GM18870 (cell line): Measurements from ENCODE around the gene AANAT.

Experiments used
- ATAC-seq: cut with Tn5 transposase; IDR thresholded peaks from one replicate; pipeline ENCODE4 v1.9.1; 2021; ENCODE audit warnings: moderate library complexity; ENCODE audit not compliant: unreplicated experiment

Gene AANAT

DNA sequence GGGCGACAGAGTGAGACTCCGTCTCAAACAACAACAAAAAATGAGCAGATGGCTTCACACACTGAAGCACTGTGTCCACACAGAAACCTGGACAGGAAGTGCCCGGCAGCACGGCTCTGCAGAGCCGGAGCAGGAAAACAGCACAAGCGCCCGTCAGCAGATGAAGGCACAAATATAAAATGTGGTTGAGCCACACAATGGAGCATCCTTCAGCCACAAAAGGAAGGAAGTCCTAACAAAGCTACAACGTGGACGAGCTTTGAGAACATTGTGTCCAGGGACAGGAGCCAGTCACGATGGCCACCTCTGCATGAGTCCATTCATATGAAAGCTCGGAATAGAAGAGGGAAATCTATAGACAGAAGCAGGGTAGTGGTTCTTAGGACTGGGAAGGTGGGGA lies 18.2 kb downstream of the AANAT start:
- ATAC-seq, result no peak

DNA sequence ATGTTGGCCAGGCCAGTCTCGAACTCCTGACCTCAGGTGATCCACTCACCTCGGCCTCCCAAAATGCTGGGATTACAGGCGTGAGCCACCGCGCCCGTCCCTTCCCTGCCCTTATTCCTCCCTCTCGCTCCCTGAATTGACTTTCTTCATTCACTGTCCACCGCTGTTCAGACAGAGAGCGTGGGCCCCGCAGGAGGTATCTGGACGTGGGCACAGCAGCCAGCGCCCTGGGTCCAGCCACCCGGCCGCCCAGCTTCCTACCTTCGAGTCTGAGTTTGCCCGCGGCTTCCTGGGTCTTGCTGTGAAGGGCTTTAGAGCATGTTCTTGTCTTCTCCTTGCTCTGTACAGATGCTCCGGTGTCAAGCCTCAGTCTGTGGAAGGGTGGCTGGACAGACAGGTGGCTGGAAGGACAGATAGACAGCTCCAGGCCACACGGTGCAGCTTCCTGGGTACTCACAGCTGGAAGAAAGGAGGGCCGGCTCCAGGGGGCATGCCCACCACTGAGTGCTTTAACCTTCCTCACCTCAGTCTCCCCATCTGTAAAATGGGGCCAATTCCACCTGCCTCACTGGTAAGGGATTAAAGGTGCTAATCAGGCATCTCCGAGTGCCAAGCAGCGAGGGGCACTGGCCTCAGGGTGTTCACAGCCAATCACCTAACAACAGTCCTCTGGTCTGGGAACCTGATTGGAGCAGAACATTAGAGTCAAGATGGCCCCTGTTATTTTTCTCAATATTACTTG lies 20.2 kb downstream of the AANAT start:
- no peak for ATAC-seq

DNA sequence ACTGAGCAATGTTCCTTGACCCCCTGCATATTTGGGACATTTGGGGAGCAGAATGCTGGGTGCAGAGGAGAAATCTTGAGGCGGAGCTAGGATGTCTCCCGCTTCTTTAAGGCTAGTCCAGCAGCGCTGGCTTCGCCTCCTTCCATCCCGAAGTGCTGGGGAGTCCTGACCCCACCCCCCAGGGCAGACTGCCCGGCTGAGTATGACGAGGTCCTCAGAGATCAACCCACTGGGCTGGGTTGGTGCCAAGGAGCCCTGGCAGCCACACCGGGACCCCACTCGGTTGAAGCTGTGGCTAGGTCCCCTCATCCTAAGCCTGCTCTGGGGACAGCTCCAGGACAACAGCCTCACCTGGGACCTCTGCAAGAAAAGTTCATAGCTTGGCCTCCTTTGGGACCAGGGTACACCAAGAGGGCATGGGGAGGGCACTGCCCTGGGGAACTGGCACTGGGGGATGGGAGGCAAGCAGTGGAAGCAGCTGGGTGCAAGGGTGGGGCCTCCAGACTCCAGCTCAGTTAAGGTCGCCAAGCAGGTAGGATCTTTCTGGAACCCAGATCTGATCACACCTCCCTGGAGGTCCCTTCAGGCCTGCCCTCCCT lies 22.8 kb downstream of the AANAT start:
- ATAC-seq, result no peak

DNA sequence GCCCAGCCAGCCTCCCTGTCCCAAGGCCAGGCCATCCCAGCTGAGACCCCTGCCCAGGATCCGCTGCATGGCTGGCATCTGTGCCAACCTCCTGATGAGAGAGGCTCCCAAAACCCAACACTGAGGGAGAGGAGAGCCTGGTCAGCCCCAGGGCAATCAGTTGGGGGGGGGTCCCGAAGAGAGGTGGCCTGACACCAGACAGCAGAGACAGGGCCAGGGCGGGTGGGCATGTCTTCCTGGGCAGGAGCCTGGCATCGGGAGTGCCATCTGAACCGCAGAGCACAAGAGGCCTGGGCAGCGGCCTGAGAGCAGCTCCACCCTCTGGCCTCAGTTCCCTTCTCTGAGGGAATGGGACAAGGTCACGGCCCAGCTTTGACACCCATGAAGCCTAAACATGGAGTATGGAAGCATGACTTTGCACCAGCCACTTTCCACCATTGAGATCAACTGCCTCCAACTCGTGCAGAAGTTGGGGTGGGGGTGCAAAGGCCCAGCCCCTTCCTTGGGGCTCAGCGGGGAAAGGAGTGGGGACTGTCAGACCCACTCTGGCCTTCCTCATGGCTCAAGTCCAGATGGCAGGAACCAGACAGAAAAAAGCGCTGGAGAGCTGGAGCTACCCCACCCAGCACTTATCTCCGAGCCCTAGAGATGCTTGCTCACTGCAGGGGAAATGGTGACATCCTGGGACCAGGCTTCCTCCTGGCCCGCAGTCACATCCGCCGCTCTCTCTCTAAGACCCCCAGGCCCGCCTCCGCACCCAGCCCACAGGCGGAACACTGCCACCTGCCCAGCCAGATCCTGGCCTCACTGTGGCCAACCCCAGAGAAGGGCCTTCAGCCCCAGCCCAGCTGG lies 24.1 kb downstream of the AANAT start:
- peak; percentile 11 for ATAC-seq

DNA sequence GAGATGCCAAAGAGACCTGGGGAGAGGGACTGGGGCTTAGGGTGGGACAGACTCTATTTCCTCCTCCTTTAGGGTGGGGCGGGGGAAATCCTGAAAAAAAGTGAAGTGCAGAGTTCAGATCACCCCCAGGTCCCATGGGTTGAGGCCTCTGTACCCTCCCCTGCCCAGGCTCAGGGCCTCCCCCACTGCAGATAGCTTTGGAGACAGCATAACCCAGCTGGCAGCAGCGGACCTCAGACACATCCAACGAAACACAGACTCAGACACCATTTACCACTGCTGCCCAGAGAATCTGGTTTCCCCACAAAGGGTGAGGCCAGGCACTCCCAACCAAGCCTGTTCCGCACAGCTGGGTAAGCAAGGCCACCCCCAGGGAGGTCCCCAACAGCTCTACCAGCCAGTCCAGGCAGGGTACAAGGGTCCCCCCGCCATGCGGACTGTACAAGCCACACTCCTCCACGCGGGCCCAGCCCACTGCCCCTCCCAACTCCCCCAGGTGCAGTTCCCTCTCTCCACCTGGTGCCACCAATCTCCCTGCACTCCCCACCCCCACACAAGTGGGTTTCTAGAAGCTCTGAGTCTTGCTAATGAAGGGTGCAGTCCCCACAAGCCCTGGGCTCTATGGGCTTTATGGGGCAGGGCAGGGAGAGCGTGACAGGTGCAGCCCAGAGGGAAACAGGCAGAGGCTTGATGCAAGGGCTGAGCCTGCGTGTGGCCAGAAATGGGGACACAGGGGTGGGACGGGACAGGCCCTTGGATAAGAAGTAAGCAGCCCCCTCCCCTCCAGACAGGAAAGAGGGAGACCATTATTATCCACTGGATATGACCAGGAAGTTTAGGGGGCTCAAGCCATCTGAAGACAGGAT lies 25.0 kb downstream of the AANAT start:
- ATAC-seq, result peak; percentile 33

DNA sequence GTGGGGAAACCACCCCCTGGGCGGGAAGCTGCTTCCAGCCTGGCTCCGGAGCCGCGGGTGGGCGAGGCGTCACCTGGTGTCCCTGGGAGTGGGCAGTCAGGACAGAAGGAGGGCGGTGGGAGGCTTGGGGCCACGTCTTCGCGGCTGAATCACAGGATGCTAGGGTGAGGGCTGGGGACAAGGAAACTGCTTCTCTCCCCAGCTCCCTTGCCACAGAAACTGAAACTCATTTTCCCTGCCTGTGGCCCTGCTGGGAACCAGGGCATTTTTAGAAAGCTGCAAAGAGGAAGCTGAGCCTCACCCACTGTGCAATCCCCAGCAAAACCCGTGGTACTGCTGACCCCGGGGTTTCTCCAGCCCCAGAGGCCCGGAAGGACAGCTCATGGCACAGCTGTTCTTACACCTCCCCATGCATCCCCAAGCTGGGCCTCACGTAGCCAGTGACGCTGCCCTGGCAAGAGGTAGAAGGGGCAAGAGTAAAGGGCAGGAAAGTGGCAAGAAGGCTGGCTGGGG lies 25.6 kb downstream of the AANAT start:
- ATAC-seq, result peak; percentile 33

DNA sequence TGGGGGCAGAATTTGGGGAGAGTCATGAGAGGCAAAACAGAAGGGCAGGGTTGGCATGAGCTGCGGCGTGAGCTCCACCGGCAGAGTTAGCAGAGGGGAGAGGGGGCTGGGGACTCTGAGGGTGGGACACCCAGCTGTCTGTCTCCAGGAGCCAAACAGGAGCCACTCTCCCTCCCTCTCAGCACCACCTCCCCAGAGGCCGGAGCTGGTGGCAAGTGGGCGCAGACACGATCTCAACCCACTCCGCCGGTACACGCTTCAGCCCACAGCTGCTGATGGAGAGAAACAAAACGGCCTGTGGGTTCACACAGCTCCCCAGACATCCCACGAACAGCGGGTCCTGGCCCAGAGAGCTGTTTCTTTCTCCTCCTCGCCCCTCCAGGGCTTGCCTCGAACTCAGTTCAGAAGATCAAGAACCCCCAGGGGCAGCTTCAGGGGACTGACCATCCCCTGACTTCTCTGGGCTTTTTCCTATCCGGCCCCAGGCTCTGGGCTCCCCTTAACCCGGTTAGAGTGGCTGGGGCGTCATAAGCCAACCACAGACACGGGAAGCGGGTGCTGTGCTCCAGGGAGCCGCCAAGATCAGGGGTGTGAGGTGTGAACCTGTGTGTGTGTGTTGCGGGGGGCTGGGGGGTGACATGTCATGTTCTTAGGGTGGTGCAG lies 26.2 kb downstream of the AANAT start:
- ATAC-seq, result no peak

DNA sequence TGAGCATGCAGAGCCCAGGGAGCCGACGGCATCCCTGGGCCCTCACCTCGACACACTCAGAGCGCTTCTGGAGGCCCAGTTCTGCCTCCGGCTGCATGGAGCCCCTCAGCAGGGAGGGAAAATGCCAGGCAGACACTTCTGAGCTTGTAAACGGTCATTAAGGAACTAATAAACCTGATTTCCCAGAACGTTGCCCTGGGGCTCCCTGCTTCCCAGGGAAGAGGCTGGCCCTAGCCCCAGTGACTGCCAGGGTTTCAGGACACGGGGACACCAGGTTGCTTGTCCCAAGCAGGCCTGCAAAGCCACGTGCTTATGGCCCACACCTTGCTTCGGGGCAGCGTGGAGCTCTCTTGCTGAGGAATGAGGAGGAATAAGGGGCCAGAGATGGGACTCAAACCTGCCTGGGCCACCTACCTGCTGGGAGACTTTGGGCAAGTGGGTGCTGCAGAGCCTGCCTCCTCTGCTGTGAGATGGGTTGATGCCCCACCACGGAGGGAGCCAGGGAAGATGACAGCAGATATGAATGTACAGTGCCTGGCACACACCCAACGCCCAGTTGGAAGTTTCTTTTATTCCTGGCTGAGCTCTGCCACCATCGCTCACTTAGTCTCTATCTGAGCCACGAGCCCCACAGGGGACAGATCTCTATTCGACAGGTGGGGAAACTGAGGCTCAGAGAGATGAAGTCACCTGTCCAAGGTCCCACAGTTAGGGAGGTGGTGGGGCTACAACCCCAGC lies 28.4 kb downstream of the AANAT start:
- ATAC-seq, result no peak

DNA sequence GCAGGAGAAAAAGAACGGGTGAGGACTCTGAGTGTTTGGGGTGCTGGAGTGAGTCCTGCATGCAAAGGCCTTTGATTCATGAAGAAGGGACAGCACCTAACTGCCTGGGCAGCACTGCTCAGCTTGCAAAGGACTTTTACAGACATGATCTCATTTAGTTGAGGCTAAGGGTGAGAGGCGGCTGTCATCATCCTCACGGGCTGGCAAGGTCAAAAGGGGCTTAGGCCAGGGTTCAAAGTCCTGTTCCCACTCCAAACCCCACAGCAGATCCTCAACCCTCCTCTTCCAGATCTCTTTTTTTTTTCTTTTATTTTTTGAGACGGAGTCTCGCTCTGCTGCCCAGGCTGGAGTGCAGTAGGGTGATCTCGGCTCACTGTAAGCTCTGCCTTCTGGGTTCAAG lies 29.1 kb downstream of the AANAT start:
- no peak for ATAC-seq

DNA sequence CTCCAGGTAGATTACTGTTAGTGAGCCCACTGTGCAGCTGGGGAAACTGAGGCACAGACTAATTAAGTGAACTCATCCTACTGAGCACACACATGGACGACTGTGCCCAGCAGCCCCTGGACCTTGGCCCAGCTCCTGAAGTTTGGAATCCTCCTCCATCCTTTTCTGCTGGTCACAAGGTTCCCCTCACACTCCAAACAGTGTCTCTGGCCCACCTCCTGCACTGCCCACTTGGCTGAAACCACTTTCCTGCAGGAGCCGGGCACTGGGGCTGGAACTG lies 30.2 kb downstream of the AANAT start:
- ATAC-seq, result no peak

DNA sequence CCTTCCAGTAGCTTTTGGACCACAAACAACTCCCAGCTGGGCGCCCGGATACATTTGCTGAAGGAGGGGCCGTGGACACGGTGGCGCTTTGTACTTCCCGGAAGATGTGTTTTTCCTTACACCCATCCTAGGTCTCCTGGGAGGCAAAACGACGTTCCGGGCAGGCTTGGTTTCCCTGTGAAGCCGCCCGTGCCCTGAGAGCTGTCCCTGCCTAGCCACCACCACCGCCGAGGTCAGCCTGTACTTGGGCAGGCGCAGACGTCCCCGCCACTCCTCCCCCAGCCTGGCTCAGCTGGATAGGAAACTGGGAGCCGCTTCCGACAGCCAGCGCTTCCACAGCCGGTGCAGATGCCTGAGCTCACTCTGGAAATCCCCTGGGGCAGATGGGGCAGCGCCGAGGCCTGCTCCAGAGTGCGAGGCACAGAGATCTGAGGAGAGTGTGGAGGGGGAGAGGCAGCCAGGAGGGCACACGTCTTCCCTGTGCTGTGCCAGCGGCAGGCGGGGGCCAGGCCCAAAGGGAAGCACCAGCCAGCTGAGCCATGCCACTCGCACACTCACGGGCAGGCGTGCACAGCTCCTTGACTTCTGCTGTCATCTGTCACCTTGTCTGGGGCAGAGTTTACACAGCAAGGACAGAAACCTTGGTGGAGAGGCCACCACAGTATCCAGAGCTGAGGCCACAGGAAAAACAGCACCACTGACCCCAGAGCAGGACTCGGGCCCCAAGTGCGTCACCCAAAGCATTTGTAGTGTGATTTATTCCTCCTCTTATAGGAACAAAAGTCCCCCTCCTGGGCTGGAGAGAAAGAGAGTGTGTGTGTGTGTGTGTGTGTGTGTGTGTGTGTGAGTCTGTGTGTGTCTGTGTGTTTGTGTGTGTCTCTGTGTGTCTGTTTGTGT lies 30.8 kb downstream of the AANAT start:
- ATAC-seq, result no peak

DNA sequence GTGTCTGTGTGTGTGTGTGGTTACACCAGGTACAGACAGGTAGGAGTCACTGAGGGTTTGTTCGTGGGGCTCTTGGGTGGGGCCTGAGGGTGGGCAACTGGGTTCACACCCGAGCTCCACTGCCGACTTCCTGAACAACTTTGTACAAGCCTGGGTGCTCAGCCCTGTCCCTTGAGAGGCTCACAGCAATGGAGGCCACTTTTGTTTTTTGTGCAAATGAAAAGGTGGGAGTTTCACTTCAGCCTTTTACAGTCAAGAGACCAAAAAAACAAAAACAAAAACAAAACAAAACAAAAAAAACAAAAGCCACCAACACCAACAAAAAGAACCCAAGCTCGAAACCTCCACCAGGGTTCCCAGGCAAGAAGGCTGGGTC lies 31.5 kb downstream of the AANAT start:
- ATAC-seq, result no peak

DNA sequence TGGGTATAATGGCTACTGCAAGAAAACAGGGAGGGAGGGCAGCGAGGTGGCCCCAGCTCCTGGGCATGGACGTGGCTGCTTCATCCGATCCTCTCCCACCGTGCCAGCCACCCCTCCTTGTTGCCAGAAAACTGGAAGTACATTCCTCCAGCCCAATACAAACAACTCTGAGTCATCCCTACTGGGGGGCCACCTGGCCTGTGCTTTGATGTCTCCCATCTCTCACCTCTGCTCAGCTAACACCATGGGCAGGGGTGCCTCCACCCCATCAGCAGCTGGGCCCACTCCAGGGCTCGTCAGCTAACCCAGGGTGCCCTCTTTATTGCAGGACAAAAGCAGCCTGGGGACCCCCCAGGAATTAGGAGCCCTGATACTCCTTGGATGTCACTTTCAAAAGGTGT lies 31.9 kb downstream of the AANAT start:
- ATAC-seq, result no peak

DNA sequence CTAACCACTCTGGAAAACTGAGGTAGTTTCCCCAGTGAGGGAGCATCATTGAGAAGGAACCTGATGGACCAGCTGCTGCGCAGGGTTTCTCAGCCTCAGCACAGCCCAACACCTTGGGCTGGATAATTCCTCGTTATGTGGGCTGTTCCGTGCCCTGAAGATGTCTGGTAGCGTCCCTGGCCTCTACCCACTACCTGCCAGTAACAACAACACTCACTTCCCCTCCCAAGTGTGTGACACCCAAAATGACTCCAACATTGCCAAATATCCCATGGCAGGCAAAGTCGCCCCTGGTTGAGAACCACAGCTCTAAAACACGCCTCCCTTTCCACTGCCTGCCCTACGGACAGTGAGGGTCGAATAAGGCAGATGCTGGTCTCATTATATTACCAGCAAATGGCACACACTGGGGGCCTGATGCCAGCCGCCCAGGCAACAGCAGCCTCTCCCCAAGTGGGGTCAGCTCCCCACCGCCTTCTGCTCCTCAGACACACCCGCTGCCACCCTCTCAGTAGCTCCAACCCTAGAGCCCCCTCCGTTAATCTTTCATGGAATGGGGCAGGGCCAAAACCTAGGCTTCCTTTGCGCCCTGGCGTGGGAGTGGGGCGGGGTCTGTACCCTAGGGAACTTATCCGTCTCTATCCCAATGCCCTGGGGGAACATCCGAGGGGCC lies 32.8 kb downstream of the AANAT start:
- ATAC-seq, result no peak

DNA sequence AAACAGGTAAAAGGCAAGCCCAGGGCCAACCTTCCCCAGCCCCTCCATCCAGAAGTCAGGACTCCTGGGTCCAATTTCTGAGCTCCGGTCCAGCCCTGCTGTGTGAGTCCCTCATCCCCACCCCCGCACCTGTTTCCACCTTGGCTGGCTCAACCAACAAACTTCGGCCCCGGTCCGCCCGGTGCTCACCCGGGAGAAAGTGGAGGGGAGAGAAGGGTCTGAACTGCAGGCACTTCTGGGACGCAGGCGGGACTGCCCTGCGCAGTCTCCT lies 33.3 kb downstream of the AANAT start:
- ATAC-seq, result no peak

DNA sequence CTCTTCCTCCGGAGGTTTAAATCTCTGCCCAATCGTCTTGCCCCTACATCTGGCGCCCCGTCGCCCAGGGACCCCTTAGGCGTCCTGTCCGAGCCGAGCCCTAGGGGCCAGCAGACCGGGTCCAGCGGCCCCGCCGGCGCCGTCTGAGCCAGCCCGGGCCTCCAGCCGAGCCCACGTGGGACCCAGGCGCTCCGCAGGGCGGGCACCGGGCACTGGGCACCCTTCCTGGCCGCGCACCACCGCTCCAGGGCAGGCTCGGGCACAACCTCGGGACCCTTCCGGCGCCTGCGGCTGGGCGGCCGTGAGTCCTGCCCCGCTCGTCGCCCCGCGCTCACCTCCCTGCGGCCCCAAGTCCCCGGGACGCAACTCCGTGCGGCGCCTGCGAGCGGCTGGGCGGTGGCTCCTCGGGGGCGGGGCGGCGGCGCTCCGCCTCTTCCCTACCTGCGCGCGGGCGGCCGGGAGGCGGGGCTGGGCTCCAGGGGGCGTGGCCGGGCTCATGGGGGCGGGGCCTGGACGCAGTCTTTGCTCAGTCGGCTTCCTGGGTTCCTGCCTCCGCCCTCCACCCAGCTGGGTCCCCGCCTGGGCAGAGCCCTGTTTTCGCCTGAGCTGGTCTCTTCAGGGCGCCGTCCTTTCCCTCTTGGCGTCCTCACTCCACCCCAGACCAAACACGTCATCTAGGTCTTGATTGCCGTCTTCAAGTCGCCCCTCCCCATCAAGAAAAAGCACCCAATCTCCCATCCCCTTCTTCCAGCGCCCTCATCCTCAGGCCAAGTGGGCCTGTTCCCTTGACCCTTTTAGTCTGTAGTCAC lies 33.8 kb downstream of the AANAT start, which contains the start of gene RHBDF2:
RHBDF2 (minus strand) TSS at position 406 of the 809 bp plus-strand sequence. CDS start 19,899 bp downstream, outside the sequence.
- no peak for ATAC-seq

DNA sequence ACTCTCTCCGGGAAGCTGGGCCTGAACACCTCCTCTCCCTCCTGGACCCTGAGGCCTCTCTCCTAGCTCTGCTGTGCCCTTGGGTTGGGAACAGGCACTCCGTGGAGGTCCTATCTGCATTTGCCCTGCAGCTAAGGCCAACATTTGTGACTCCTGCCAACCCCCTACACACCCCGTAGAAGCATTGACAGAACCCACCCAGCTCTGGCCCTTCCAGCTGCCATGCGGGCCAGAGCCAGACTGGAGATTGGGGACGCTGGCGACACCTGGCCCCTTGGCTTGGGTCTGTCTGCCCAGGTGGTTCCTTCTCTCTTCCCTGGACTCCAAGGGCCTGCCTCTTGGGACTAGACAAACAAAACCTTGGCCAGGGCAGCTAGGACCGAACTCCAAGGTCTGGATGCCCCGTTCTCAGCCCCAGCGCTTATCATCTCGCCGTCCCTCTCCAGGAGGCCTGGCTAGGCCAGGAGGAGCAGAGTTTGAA lies 34.5 kb downstream of the AANAT start:
- ATAC-seq, result no peak
